GM12891 (cell line): ENCODE measurements around the gene SCFD2.

ENCODE experiments used
- PAX5 ChIP-seq: IDR thresholded peaks from 2 replicates; pipeline ENCODE4 v1.6.1; 2011; ENCODE audit warnings: low read length, moderate library complexity, mild to moderate bottlenecking; ENCODE audit not compliant: insufficient read depth, severe bottlenecking
- POLR2A ChIP-seq: IDR thresholded peaks from 2 replicates; pipeline ENCODE4 v1.6.1; 2011; ENCODE audit warnings: low read depth, low read length, control low read depth
- TAF1 ChIP-seq: IDR thresholded peaks from 2 replicates; pipeline ENCODE4 v1.6.1; 2011; ENCODE audit warnings: low read depth, low read length, control low read depth

- TF ChIP-seq TAF1 (no peak), POLR2A (no peak), PAX5 (no peak)
These were observed 489.8 kb downstream of the SCFD2 start for GRCh38 chr4:52876069-52876468.
